Ishikawa (cell line): ENCODE results near the gene HRK.

Source experiments
- CEBPB ChIP-seq: IDR thresholded peaks from 2 replicates; pipeline ENCODE4 v1.6.1; 2012
- CREB1 ChIP-seq: IDR thresholded peaks from 2 replicates; pipeline ENCODE4 v1.6.1; 2012; ENCODE audit warnings: low read depth
- EGR1 ChIP-seq: IDR thresholded peaks from 2 replicates; pipeline ENCODE4 v1.6.1; 2012
- EP300 ChIP-seq: IDR thresholded peaks from 2 replicates; pipeline ENCODE4 v1.6.1; 2012; ENCODE audit warnings: borderline replicate concordance
- FOXM1 ChIP-seq: IDR thresholded peaks from 2 replicates; pipeline ENCODE4 v1.6.1; 2012; ENCODE audit warnings: low read depth, borderline replicate concordance
- MAX ChIP-seq: IDR thresholded peaks from 2 replicates; pipeline ENCODE4 v1.6.1; 2012
- NFIC ChIP-seq: IDR thresholded peaks from 2 replicates; pipeline ENCODE4 v1.6.1; 2012
- RAD21 ChIP-seq: IDR thresholded peaks from 2 replicates; pipeline ENCODE4 v1.6.1; 2012; ENCODE audit warnings: low read depth
- REST ChIP-seq: IDR thresholded peaks from 2 replicates; pipeline ENCODE4 v1.6.1; 2012; ENCODE audit warnings: low read depth, mild to moderate bottlenecking
- TAF1 ChIP-seq: IDR thresholded peaks from 2 replicates; pipeline ENCODE4 v1.6.1; 2012; ENCODE audit warnings: low read depth, mild to moderate bottlenecking
- TCF12 ChIP-seq: IDR thresholded peaks from 2 replicates; pipeline ENCODE4 v1.6.1; 2012; ENCODE audit warnings: low read depth
- TEAD4 ChIP-seq: IDR thresholded peaks from 2 replicates; pipeline ENCODE4 v1.6.1; 2012
- USF1 ChIP-seq: IDR thresholded peaks from 2 replicates; pipeline ENCODE4 v1.6.1; 2012
- YY1 ChIP-seq: IDR thresholded peaks from 2 replicates; pipeline ENCODE4 v1.6.1; 2012; ENCODE audit warnings: low read depth
- ZBTB7A ChIP-seq: IDR thresholded peaks from 2 replicates; pipeline ENCODE4 v1.6.1; 2012; ENCODE audit warnings: low read depth

Gene HRK

GRCh38 chr12:116856729-116857128, 24.5 kb downstream of the HRK start:
- TF ChIP-seq NFIC (no peak), TEAD4 (no peak), TCF12 (no peak), USF1 (no peak), CREB1 (no peak), YY1 (no peak), EP300 (no peak), MAX (no peak), ZBTB7A (no peak), TAF1 (no peak), RAD21 (no peak), EGR1 (no peak)

- TF ChIP-seq NFIC (peak; percentile 79), RAD21 (no peak)
Observed at GRCh38 chr12:116855744-116856470, 25.3 kb downstream of the HRK start.

- TF ChIP-seq ZBTB7A (no peak), EGR1 (no peak), USF1 (no peak), TEAD4 (no peak), TCF12 (no peak), REST (no peak), EP300 (no peak), NFIC (no peak), CREB1 (no peak), MAX (no peak), YY1 (no peak), RAD21 (no peak), FOXM1 (no peak), TAF1 (no peak), CEBPB (no peak)
Observed at GRCh38 chr12:116853507-116853906, 27.7 kb downstream of the HRK start.

- TF ChIP-seq CREB1, result no peak
- no peak for TF ChIP-seq ZBTB7A
- no peak for TF ChIP-seq RAD21
- TF ChIP-seq TCF12, result no peak
Observed at GRCh38 chr12:116852303-116852702, 28.9 kb downstream of the HRK start.

GRCh38 chr12:116849216-116849615, 32.0 kb downstream of the HRK start:
- TF ChIP-seq TEAD4, result no peak
- TF ChIP-seq YY1, result no peak
- TF ChIP-seq CREB1, result no peak
- no peak for TF ChIP-seq FOXM1
- no peak for TF ChIP-seq REST
- no peak for TF ChIP-seq TCF12
- no peak for TF ChIP-seq MAX

- TF ChIP-seq RAD21 (no peak), NFIC (no peak), REST (no peak), CREB1 (no peak), USF1 (no peak), EP300 (no peak), MAX (no peak), EGR1 (no peak), YY1 (no peak), TAF1 (no peak), TCF12 (no peak), CEBPB (no peak), TEAD4 (no peak), FOXM1 (no peak), ZBTB7A (no peak)
Observed at GRCh38 chr12:116843085-116843484, 38.2 kb downstream of the HRK start.
